ENCODE measurements around the gene MOGAT1. TPM values are rescaled to one million over a fixed set of nuclear protein-coding genes. Genes with fewer than 3 reads are reported as not detected.

MOGAT1 gene
- total RNA-seq, 1 experiment from 2014 or later: not detected

- Histone ChIP-seq H3K4me2 (ENCODE audit: low read depth, low read length, poor library complexity, severe bottlenecking) (no peak overlapping the region), H3K4me3 (ENCODE audit: low read length) (no peak overlapping the region)
Observed at GRCh38 chr2:222698276-222698675, 26.8 kb downstream of the MOGAT1 start.

GRCh38 chr2:222701233-222701632 lies 29.8 kb downstream of the MOGAT1 start:
- H3K9me2 ChIP-seq (replicated peaks; ENCODE audit: insufficient read depth, low read length): no peaks in the 10 kb centered on the region
- peaks cover 1% of the 10 kb centered on the region for H3K4me1 ChIP-seq (ENCODE audit: low read length)
- no peaks in the 10 kb centered on the region for H3K9me3 ChIP-seq (ENCODE audit: low read length)
- H3K79me2 ChIP-seq (ENCODE audit: low read length): no peaks in the 10 kb centered on the region
- no peak overlapping the region for H3K27ac ChIP-seq (ENCODE audit: low read length)
- H3K4me3 ChIP-seq (ENCODE audit: low read length): no peak overlapping the region
- no peaks in the 10 kb centered on the region for H3K36me3 ChIP-seq (ENCODE audit: insufficient read depth, low read length)
- no peak overlapping the region for H3K9ac ChIP-seq (ENCODE audit: low read length)
- no peak overlapping the region for H2AFZ ChIP-seq (ENCODE audit: low read length)
- no peak overlapping the region for H3K4me2 ChIP-seq (ENCODE audit: low read depth, low read length, poor library complexity, severe bottlenecking)
- no peaks in the 10 kb centered on the region for H4K20me1 ChIP-seq (ENCODE audit: insufficient read depth, low read depth, low read length)
- H3K27me3 ChIP-seq (ENCODE audit: low read length): no peaks in the 10 kb centered on the region
- DNase-seq: no peak

More at GRCh38 chr2:222698276-222698675, 26.8 kb downstream of the MOGAT1 start:
- DNase-seq: no peak
- H3K9ac ChIP-seq (ENCODE audit: low read length): no peak overlapping the region
- no peaks in the 10 kb centered on the region for H3K36me3 ChIP-seq (ENCODE audit: insufficient read depth, low read length)
- no peak overlapping the region for H2AFZ ChIP-seq (ENCODE audit: low read length)
- no peaks in the 10 kb centered on the region for H3K4me1 ChIP-seq (ENCODE audit: low read length)
- no peaks in the 10 kb centered on the region for H3K9me3 ChIP-seq (ENCODE audit: low read length)
- no peaks in the 10 kb centered on the region for H3K9me2 ChIP-seq (replicated peaks; ENCODE audit: insufficient read depth, low read length)
- no peak overlapping the region for H3K27ac ChIP-seq (ENCODE audit: low read length)
- H3K79me2 ChIP-seq (ENCODE audit: low read length): no peaks in the 10 kb centered on the region
- H3K27me3 ChIP-seq (ENCODE audit: low read length): no peaks in the 10 kb centered on the region
- no peaks in the 10 kb centered on the region for H4K20me1 ChIP-seq (ENCODE audit: insufficient read depth, low read depth, low read length)

- H3K4me1 ChIP-seq (ENCODE audit: low read length): peaks cover 6% of the 10 kb centered on the region
- no peak overlapping the region for H3K4me3 ChIP-seq (ENCODE audit: low read length)
- H3K27me3 ChIP-seq (ENCODE audit: low read length): no peaks in the 10 kb centered on the region
- H3K27ac ChIP-seq (ENCODE audit: low read length): no peak overlapping the region
- no peak for DNase-seq
- H3K9ac ChIP-seq (ENCODE audit: low read length): no peak overlapping the region
- no peaks in the 10 kb centered on the region for H4K20me1 ChIP-seq (ENCODE audit: insufficient read depth, low read depth, low read length)
- no peaks in the 10 kb centered on the region for H3K36me3 ChIP-seq (ENCODE audit: insufficient read depth, low read length)
- H3K9me2 ChIP-seq (replicated peaks; ENCODE audit: insufficient read depth, low read length): no peaks in the 10 kb centered on the region
- no peaks in the 10 kb centered on the region for H3K79me2 ChIP-seq (ENCODE audit: low read length)
- H2AFZ ChIP-seq (ENCODE audit: low read length): no peak overlapping the region
- no peaks in the 10 kb centered on the region for H3K9me3 ChIP-seq (ENCODE audit: low read length)
- H3K4me2 ChIP-seq (ENCODE audit: low read depth, low read length, poor library complexity, severe bottlenecking): no peak overlapping the region
Observed at GRCh38 chr2:222701721-222702131, 30.3 kb downstream of the MOGAT1 start.

GRCh38 chr2:222703091-222703490 lies 31.6 kb downstream of the MOGAT1 start:
- Histone ChIP-seq H3K9me3 (ENCODE audit: low read length) (no peaks in the 10 kb centered on the region), H3K9me2 (replicated peaks; ENCODE audit: insufficient read depth, low read length) (no peaks in the 10 kb centered on the region), H4K20me1 (ENCODE audit: insufficient read depth, low read depth, low read length) (no peaks in the 10 kb centered on the region), H2AFZ (ENCODE audit: low read length) (no peak overlapping the region), H3K36me3 (ENCODE audit: insufficient read depth, low read length) (no peaks in the 10 kb centered on the region), H3K4me2 (ENCODE audit: low read depth, low read length, poor library complexity, severe bottlenecking) (no peak overlapping the region), H3K79me2 (ENCODE audit: low read length) (no peaks in the 10 kb centered on the region), H3K27ac (ENCODE audit: low read length) (no peak overlapping the region), H3K27me3 (ENCODE audit: low read length) (no peaks in the 10 kb centered on the region), H3K4me3 (ENCODE audit: low read length) (no peak overlapping the region), H3K4me1 (ENCODE audit: low read length) (peaks cover 17% of the 10 kb centered on the region), H3K9ac (ENCODE audit: low read length) (no peak overlapping the region)
- DNase-seq: no peak

GRCh38 chr2:222703886-222704285 lies 32.4 kb downstream of the MOGAT1 start:
- Histone ChIP-seq H4K20me1 (ENCODE audit: insufficient read depth, low read depth, low read length) (no peaks in the 10 kb centered on the region), H2AFZ (ENCODE audit: low read length) (no peak overlapping the region), H3K4me2 (ENCODE audit: low read depth, low read length, poor library complexity, severe bottlenecking) (no peak overlapping the region), H3K9ac (ENCODE audit: low read length) (no peak overlapping the region), H3K4me1 (ENCODE audit: low read length) (peaks cover 17% of the 10 kb centered on the region), H3K9me2 (replicated peaks; ENCODE audit: insufficient read depth, low read length) (no peaks in the 10 kb centered on the region), H3K79me2 (ENCODE audit: low read length) (no peaks in the 10 kb centered on the region), H3K27ac (ENCODE audit: low read length) (no peak overlapping the region), H3K4me3 (ENCODE audit: low read length) (no peak overlapping the region), H3K27me3 (ENCODE audit: low read length) (no peaks in the 10 kb centered on the region), H3K36me3 (ENCODE audit: insufficient read depth, low read length) (no peaks in the 10 kb centered on the region), H3K9me3 (ENCODE audit: low read length) (no peaks in the 10 kb centered on the region)
- no peak for DNase-seq

- Histone ChIP-seq H3K4me1 (ENCODE audit: low read length) (peaks cover 22% of the 10 kb centered on the region), H3K27me3 (ENCODE audit: low read length) (no peaks in the 10 kb centered on the region), H3K4me2 (ENCODE audit: low read depth, low read length, poor library complexity, severe bottlenecking) (peak overlapping the region; percentile 22), H2AFZ (ENCODE audit: low read length) (no peak overlapping the region), H3K9me2 (replicated peaks; ENCODE audit: insufficient read depth, low read length) (no peaks in the 10 kb centered on the region), H3K4me3 (ENCODE audit: low read length) (no peak overlapping the region), H3K9ac (ENCODE audit: low read length) (no peak overlapping the region), H4K20me1 (ENCODE audit: insufficient read depth, low read depth, low read length) (no peaks in the 10 kb centered on the region), H3K27ac (ENCODE audit: low read length) (no peak overlapping the region), H3K36me3 (ENCODE audit: insufficient read depth, low read length) (no peaks in the 10 kb centered on the region), H3K9me3 (ENCODE audit: low read length) (no peaks in the 10 kb centered on the region), H3K79me2 (ENCODE audit: low read length) (no peaks in the 10 kb centered on the region)
- DNase-seq: no peak
Observed at GRCh38 chr2:222706616-222707015, 35.2 kb downstream of the MOGAT1 start.

- DNase-seq: no peak
- Histone ChIP-seq H4K20me1 (ENCODE audit: insufficient read depth, low read depth, low read length) (no peaks in the 10 kb centered on the region), H3K36me3 (ENCODE audit: insufficient read depth, low read length) (no peaks in the 10 kb centered on the region), H3K27ac (ENCODE audit: low read length) (no peak overlapping the region), H3K4me3 (ENCODE audit: low read length) (no peak overlapping the region), H3K4me1 (ENCODE audit: low read length) (peaks cover 22% of the 10 kb centered on the region), H3K79me2 (ENCODE audit: low read length) (no peaks in the 10 kb centered on the region), H3K4me2 (ENCODE audit: low read depth, low read length, poor library complexity, severe bottlenecking) (peak overlapping the region; percentile 22), H3K9me2 (replicated peaks; ENCODE audit: insufficient read depth, low read length) (no peaks in the 10 kb centered on the region), H3K9ac (ENCODE audit: low read length) (no peak overlapping the region), H2AFZ (ENCODE audit: low read length) (no peak overlapping the region), H3K27me3 (ENCODE audit: low read length) (no peaks in the 10 kb centered on the region), H3K9me3 (ENCODE audit: low read length) (no peaks in the 10 kb centered on the region)
Observed at GRCh38 chr2:222707102-222707688, 35.7 kb downstream of the MOGAT1 start.

GRCh38 chr2:222707689-222708273 lies 36.3 kb downstream of the MOGAT1 start:
- Histone ChIP-seq H3K4me2 (ENCODE audit: low read depth, low read length, poor library complexity, severe bottlenecking) (no peak overlapping the region), H3K9ac (ENCODE audit: low read length) (no peak overlapping the region)
- no peak for DNase-seq

More at GRCh38 chr2:222707689-222708273, 36.3 kb downstream of the MOGAT1 start:
- Histone ChIP-seq H3K36me3 (ENCODE audit: insufficient read depth, low read length) (no peaks in the 10 kb centered on the region), H3K79me2 (ENCODE audit: low read length) (no peaks in the 10 kb centered on the region), H3K27ac (ENCODE audit: low read length) (no peak overlapping the region), H3K4me3 (ENCODE audit: low read length) (no peak overlapping the region), H3K4me1 (ENCODE audit: low read length) (peaks cover 22% of the 10 kb centered on the region), H3K9me3 (ENCODE audit: low read length) (no peaks in the 10 kb centered on the region), H3K27me3 (ENCODE audit: low read length) (no peaks in the 10 kb centered on the region), H4K20me1 (ENCODE audit: insufficient read depth, low read depth, low read length) (no peaks in the 10 kb centered on the region), H3K9me2 (replicated peaks; ENCODE audit: insufficient read depth, low read length) (no peaks in the 10 kb centered on the region), H2AFZ (ENCODE audit: low read length) (no peak overlapping the region)

Measured in Karpas-422 (cell line).